HG03103 (cell line): Measurements from ENCODE around the gene TXNL4A.

ENCODE experiments used
- ATAC-seq: cut with Tn5 transposase; IDR thresholded peaks from one replicate; pipeline ENCODE4 v1.9.1; 2021; ENCODE audit warnings: low read depth; ENCODE audit not compliant: unreplicated experiment

The TXNL4A gene

DNA sequence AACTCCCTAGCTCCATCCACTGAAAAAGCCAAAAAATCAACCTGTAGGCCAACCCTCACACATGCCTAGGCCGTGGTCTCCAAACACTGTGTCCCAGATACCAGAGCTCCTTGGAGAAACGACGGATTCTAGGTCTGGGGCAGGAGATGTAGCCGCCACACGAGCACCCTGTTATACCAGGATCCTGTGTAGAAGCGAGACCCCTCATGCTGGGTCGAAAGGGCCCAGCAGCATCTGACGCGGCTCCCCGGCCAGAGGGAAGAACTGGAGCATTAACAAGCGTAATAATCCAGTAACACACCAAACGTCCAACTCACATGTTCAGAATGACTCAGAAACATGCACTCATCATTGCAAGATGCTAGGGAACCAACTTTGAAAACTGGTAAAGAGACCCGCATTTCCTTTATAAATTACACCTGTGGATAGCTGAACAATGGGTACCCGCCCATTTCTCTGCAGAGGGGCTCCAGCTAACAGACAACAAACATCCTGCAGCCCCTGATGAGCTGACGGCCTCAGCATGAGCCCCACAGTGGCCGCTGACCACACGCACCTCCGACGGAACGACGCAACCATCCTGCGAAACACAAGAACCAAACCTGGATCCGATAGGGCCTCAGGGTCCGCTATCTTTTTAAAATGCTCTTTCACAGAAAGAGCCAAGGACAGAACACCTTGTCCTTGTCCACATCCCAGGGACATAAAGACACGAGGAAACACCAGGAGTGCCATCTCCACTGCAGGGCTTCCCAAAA is 51.1 kb downstream of the TXNL4A start:
- no peak for ATAC-seq

DNA sequence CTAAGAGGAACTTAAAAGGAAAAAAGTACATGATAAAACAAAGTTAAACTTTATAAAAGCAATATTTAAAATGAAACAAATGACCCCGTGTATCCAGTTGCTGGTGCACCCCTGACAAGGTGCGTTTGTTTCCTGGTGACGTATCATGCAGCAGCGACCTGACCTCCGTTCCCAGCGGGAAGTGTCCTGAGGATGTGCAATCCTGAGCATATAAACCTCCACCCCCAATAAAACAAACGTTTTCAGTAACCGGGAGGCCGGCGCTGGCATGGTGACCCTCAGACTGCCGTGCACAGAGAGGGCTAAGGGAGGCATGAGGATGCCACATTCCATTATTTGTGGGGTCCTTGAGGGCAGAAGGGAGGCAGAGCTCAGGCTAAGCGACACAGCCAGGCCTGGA is 51.7 kb downstream of the TXNL4A start:
- ATAC-seq = no peak

DNA sequence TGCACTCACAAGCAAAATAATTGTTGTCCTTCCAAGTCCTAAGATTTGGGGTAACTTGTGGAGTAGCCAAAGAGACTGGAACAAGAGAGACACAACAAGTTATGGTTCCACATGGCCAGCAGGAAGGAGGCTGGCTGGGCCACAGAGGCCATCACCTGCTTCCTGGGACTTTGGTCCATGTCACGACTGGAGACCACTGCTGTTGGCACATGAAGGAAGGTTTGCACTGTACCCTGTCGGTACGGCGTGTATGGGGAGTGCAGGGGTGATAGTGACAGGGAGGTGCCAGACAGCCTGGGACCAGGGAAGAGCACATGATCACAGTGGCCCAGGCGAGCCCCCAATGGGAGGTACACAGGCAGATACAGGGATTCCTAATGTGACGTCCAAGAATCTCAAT is 52.4 kb downstream of the TXNL4A start:
- no peak for ATAC-seq

DNA sequence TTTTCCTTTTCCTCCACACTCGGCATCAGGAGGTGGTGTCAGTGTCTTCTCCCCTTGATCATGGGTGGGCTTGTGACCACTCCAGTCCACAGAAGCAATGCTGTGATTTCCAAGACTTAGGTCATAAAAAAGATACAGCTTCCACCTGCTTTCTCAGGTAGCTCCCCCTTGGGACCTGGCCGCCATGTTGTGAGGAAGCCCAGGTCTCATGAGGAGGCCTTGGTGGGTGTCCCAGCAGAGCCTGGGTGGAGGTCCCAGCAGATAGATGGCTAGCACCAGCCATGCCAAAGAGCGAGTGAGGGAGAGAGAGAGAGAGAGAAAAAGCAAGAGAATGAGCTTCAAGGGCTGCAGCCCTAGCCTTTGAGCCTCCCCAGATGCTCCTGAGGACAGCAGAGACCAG is 52.9 kb downstream of the TXNL4A start:
- no peak for ATAC-seq

DNA sequence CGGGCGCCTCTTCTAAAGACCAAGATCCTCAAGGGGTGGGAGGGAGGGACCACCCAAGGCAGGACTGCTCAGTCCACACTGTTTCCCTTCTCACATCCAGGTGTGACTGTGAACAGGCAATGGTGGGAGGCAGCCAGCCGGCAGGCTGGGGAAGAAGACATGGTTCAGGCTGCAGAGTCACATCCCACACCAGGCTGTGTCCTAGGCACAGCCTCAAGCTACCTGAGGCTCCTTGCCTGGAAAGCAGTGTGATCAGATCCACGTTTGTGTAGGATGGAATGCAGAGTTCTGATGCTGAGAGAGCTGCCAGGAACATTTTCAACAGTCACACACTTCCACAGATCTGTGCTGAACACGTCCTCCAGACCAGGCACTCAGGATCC is 53.3 kb downstream of the TXNL4A start:
- no peak for ATAC-seq

DNA sequence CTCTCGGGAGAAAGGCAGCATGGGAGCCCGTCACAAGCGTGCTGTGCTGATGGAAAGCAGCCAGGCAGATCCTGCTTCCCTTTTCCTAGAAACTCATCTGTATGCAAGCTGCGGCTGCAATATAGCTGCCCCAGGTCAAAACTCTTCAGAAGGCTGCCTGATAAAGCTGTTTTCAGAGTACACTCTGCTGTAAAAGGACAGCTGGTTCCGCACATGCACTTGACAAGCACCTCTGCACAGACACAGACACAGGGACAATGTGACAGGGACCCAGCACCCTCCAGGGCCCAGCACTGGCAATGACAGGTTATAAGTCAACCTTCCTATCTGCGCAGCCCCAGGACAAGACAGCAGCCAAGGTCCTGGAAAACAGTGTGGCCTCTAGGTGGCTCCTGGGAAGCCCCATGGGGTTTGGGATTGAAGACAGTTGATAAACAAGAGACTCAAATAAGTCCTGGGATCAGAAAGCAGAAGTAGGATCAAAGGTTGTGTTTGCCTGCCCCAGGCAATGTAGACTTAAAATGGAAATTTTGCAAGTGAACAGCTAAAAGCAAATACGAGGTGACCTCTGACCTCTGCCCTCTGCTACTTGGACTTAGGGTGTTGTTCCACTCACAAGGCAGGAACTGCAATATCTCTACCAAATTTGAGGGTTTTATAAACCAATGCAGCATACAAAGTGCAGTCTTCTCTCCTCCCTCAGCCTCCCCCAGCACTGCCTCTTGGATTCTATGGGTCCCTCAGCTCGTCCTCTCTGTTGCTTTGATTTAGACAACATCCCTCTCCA is 53.9 kb downstream of the TXNL4A start:
- ATAC-seq = no peak

DNA sequence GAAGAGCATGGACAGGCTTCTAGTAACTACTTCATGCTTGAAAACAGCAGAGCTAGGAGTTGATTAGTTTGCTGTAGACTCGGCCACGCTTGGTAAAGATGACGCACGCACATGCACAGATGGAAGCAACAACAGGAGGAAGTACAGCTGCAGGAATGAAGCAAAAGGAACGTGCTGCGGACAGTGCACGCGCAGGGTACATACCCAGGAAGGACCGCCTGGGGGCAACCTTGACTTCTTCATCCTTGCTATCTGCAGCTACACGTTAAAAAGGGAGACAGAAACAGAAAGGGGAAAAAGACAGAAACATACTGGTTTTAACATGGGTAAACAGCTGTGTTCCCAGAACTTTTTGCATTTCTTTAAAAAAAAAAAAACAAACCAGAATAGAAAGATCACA is 54.6 kb downstream of the TXNL4A start:
- no peak for ATAC-seq

DNA sequence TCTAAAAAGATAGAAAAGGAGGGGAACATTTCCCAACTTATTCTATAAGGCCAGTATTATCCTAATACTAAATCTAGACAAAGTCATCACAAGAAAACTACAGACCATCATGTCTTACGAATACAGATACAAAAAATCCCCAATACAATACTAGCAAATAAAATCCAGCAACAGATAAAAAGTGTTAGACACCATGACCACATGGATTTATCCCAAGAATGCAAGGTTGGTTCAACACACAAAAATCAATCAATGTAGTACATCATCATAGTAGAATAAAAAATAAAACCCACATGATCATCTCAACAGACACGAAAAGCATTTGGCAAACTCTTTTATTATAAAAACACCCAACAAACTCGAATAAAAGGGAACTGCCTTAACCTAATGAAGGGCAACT is 55.5 kb downstream of the TXNL4A start:
- no peak for ATAC-seq

DNA sequence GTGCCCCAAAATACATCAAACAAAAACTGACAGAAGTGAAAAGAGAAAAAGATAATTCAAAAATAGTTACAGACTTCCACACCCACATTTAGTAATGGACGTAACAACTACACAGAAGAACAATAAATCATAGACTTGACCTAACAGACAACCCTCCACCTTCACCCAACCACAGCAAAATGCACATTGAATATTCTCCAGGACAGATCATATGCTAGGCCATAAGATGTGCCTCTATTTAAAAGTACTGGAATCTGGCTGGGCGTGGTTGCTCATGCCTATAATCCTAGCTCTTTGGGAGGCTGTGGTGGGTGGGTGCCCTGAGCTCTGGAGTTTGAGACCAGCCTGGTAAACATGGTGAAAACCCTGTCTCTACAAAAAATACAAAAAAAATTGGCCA is 56.9 kb downstream of the TXNL4A start:
- ATAC-seq = no peak

DNA sequence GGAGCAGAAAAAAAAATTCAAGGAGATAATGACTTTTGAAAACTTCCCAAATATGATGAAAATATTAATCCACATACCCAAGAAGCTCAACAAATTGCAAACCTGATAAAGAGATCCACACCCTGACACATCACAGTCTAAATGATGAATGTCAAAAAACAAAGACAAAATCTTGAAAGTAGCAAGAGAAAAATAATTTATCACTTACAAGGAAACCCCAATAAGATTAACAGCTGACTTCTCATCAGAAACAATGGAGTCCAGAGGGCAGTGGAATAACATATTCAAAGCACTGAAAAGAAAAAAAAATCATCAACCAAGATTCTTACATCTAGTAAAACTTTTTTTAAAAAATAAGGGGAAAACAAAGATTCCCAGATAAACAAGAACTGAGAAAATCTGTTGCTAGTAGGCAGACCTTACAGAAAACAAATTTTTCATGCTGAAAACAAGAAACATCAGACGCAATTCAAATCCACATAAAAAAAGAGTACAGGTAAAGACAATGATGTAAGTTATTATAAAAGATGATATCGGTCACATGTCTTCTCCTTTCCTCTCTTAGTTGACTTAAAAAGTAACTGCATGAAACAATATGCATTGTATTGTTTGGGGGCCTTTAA is 58.2 kb downstream of the TXNL4A start:
- ATAC-seq = no peak

DNA sequence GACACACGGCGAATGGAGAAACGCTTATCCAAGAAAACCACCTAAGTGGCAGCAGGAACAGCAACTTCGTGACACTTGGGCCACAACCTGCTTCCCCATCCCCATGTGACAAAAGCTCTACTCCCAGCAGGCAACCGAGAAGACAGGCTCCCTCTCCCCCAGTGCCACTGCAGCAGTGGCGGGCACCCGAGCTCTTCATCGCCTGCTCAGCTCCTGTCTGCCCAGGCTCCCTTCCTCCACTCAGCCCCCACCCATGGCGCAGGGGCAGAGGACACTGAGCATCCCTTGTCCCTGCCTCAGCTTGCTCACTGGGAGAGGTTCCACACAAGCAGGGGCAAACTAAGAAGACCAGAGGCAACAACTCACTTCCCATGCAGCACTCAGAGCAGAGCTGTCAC is 59.8 kb downstream of the TXNL4A start:
- ATAC-seq = no peak

DNA sequence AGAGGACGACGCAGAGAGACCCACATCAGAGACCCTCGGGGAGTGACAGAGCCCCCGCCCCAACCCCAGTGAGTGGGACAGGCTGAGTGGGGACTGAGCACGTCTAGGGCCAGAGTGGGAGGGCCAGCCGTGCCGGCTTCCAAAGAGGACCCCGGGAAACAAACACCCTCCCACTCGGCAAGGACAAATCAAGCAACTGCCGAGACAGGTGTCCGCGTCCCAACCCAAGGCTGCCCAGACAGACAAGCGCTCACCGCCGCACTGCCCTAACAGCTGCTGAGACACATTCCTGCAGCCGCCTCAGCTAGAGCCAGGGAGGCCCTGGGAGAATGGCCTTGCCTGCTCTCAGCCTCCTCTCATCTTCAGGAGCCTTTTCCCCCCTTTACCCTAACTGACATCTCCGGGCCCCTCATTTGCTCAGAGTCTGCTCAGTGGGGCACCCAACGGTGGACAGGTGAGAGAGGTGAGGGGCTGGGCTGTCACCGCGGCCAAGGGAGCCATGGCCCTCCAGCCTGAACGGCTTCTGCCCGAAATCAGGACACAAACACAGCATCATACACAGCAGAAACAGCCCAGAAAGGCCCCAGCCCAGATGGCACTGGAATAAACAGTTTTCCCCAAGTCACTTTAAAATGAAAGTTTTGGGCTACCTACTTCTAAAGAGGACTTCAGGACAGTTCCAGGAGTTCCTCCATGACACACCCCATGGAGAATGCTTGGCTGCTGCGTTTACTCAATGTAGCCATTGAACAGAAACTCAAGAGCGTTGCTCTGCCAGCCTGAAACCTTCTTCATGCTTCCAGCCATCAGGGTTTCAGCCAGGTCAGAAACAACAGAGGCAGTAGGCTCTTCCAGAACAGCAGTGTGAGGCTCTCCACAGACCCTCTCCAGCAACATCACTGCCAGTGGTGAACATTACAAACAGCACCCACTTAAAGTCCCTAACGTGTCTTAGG is 60.5 kb downstream of the TXNL4A start:
- no peak for ATAC-seq

DNA sequence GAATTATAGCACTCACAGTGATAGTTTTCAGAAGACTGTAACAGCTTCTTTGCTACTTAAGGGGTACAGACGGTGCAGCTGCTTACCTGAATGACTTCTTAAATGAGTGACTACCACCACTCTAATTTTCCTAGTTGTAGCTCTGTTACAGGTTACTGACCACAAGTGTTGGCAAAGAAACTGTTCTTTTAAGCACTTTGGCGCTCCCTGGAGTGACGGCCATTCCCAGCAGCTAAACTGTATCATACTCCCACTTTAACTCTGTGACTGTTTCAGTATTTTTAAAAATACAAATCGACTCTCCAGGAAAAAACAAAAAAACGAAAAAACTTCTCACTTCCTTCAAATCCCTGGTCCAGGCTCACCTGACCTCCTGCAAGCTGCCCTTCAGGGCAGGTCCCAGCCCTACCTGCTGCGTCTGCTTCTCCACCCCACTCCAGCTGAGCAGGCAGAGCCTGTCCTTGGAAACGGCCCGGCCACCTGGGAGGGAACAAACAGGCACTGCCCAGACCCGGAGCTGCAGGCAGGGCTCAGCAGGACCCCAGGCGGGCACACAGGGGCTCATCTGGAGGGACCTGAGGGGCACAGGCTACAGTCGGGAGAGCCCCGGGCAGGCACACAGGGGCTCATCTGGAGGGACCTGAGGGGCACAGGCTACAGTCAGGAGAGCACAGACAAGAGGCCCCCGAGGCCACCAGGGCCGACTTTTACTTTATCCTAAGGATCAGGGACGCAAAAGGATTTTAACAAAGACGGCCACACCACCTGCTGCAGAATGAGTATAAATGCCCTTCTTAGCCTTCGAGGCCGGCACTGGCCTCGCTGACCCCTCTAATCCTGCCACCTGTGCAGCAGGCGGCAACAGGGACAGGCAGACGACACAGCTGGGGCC is 61.4 kb downstream of the TXNL4A start:
- ATAC-seq = no peak

DNA sequence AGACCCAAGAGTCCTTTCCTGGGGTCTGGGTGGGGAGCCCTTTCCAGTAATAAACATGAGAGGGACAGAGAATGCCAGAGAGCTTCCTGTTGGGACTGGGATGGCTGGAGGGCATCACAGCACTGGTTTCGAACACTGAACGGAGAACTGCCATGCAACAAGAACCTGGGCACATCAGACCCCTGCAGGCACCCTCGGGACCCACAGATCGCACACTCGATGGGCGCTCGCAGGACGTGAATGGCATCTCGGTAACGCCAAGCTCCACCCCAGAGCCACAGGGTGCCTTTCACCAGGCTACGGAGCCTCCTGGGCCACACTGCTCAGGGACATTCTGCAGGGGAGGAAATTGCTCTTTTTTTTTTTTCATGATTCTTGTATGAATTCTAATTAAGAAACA is 62.1 kb downstream of the TXNL4A start:
- ATAC-seq = no peak

DNA sequence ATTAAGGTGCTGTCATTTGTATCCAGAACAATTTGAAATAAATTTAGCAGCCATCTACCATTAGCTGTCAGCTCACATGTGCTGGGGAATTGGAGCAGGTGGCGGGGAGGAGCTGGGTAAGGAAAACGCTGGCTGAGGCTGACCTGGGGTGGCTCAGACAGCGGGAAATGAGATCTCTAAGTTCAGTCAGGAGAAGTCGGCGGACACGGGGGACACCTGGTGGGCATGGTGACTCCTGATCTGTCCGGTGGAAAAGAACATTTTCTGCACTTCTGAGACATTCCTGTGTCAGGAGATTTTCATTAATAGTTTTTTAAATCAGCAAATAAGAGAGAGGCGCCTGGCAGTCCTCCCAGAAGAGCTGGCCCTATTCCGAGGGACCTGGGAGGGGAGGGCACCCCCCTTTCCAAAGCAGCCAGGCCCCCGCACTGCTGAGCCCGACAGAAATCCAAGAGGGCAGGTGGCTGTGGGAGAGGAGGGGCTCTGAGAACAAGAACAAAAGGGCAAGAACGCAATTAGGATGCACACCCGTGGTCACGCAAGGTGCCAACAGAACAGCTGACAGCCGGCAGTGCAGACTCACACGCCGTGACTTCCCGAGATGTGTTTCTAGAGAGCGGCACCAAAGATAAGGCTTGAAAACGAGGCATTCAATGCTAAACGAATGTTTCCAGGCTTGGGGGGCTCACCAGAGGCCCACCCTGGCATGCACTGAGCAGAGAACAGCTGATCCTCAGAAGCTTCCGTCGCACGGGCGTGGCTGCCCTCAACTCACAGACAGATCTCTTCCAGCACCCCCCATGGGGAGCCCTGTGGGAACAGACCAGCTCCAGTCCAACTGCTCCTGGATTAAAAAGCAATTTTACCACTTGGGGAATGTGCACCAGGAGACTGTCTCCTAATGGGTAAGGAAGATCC is 63.3 kb downstream of the TXNL4A start:
- no peak for ATAC-seq

DNA sequence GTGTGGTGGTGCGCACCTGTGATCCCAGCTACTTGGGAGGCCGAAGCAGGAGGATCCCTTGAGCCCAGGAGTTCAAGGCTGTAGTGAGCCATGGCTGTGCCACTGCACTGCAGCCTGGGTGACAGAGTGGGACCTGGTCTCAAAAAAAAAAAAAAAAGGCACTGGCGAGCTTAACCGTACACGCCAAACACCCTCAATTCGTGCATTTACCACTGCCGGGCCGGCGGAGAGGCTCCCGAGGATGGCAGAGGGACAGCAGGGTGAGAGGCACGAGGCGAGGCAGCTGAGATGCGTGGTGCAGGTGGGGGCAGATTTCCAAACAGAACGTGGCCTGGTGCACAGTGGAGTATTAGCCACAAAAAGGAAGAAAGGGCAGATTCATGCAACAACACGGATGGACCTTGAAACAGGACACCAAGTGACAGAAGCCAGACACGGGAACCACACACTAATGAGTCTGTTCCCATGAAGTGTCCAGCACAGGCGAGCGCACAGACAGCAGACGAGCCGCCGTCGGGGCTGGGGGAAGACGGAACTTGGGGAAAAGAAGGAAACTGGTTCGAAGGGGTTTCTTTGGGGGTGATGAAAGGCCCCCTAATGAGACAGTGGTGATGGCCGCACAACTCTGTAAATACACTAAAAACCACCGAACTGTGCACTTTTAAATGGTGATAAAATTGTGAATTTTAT is 64.3 kb downstream of the TXNL4A start:
- ATAC-seq = no peak

DNA sequence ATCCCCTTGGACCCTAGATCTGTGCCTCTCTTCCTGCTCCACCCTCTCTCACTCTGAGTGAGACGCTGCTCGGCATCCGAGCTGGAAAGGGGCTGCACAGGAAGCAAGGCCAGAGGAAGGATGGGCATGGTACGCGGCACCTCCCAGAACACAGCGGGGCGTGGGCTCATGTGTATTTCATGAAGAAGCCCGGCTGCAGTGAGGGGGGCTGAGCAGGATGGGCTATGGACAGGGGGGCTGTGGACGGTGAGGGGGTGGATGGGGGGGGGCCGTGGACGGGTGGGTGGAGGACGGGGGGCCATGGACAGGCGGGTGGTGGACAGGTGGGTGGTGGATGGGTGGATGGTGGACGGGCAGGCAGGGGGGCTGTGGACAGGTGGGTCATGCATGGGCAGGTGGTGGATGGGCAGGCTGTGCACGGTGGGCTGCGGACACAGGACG is 65.4 kb downstream of the TXNL4A start:
- no peak for ATAC-seq
